ENCODE measurements around the gene SLC15A2.

DNA sequence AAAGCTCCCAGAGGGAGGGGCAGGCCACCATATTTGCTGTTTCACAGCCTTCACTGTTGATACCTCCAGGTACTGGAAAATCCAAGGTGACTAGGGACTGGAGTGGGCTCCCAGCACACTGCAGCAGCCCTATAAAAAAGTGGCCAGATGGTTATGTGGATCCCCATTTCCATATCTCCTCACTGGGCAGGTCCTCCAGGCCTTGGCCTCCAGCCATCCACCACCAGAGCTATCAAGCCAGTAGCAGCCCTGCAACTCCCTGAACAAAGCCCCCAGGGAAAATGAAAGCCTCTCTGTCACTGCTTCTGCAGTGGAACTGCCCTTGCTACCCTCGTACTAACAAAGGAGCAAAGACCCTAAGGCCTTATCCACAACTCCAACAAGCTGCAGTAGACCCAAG, 69.4 kb downstream of the SLC15A2 start:
- TF ChIP-seq, protein P1, sequence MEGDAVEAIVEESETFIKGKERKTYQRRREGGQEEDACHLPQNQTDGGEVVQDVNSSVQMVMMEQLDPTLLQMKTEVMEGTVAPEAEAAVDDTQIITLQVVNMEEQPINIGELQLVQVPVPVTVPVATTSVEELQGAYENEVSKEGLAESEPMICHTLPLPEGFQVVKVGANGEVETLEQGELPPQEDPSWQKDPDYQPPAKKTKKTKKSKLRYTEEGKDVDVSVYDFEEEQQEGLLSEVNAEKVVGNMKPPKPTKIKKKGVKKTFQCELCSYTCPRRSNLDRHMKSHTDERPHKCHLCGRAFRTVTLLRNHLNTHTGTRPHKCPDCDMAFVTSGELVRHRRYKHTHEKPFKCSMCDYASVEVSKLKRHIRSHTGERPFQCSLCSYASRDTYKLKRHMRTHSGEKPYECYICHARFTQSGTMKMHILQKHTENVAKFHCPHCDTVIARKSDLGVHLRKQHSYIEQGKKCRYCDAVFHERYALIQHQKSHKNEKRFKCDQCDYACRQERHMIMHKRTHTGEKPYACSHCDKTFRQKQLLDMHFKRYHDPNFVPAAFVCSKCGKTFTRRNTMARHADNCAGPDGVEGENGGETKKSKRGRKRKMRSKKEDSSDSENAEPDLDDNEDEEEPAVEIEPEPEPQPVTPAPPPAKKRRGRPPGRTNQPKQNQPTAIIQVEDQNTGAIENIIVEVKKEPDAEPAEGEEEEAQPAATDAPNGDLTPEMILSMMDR (IDR thresholded peaks at IDR 0.05): no peak
- TF ChIP-seq, protein P2, sequence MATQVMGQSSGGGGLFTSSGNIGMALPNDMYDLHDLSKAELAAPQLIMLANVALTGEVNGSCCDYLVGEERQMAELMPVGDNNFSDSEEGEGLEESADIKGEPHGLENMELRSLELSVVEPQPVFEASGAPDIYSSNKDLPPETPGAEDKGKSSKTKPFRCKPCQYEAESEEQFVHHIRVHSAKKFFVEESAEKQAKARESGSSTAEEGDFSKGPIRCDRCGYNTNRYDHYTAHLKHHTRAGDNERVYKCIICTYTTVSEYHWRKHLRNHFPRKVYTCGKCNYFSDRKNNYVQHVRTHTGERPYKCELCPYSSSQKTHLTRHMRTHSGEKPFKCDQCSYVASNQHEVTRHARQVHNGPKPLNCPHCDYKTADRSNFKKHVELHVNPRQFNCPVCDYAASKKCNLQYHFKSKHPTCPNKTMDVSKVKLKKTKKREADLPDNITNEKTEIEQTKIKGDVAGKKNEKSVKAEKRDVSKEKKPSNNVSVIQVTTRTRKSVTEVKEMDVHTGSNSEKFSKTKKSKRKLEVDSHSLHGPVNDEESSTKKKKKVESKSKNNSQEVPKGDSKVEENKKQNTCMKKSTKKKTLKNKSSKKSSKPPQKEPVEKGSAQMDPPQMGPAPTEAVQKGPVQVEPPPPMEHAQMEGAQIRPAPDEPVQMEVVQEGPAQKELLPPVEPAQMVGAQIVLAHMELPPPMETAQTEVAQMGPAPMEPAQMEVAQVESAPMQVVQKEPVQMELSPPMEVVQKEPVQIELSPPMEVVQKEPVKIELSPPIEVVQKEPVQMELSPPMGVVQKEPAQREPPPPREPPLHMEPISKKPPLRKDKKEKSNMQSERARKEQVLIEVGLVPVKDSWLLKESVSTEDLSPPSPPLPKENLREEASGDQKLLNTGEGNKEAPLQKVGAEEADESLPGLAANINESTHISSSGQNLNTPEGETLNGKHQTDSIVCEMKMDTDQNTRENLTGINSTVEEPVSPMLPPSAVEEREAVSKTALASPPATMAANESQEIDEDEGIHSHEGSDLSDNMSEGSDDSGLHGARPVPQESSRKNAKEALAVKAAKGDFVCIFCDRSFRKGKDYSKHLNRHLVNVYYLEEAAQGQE (IDR thresholded peaks at IDR 0.05; ENCODE audit: insufficient read depth in 1 of 2, low read depth in 2 of 2, low read length in 1 of 2): no peak
